Kidney epithelial cell (primary cell): Measurements from ENCODE around the gene PPME1. TPM values are rescaled to one million over a fixed set of nuclear protein-coding genes. Genes with fewer than 3 reads are reported as not detected.

Experiments used
- DNase-seq: peaks from one replicate; pipeline ENCODE4 v3.0.0-alpha.2; 2010; ENCODE audit warnings: low read depth
- H3K27me3 ChIP-seq: 2 replicates; pipeline ENCODE4 v1.6.0; 2011; ENCODE audit warnings: low read length; ENCODE audit not compliant: control insufficient read depth, insufficient read depth
- H3K36me3 ChIP-seq: 2 replicates; pipeline ENCODE4 v1.5.1; 2011; ENCODE audit warnings: low read length; ENCODE audit not compliant: control insufficient read depth, insufficient read depth
- H3K4me3 ChIP-seq: 2 replicates; pipeline ENCODE4 v1.5.1; 2011; ENCODE audit warnings: low read depth, mild to moderate bottlenecking, control low read depth, low read length
- CTCF ChIP-seq: IDR thresholded peaks from 2 replicates; pipeline ENCODE4 v1.5.1; 2011; ENCODE audit warnings: mild to moderate bottlenecking, moderate library complexity, low read length, control low read depth, inconsistent platforms; ENCODE audit not compliant: insufficient read depth, poor library complexity, severe bottlenecking
- total RNA-seq: library from RNA; depleted of rRNA; stranded (reverse); fragments of >200 nt; gene quantifications from 2 replicates; pipeline ENCODE4 v1.2.3, GENCODE V29; 2015

PPME1 gene
- total RNA-seq, 1 donor from 2014 or later: 29.2 TPM

- DNase-seq: no peak
- H3K27me3 ChIP-seq: no peaks in the 10 kb centered on the region
- H3K36me3 ChIP-seq: no peaks in the 10 kb centered on the region
- TF ChIP-seq CTCF: no peak
- no peak overlapping the region for H3K4me3 ChIP-seq
Measured at GRCh38 chr11:74185285-74185684, 14.2 kb downstream of the PPME1 start.

GRCh38 chr11:74185695-74186094, 14.6 kb downstream of the PPME1 start:
- Histone ChIP-seq H3K4me3 (no peak overlapping the region), H3K27me3 (no peaks in the 10 kb centered on the region), H3K36me3 (no peaks in the 10 kb centered on the region)
- DNase-seq: no peak
- no peak for TF ChIP-seq CTCF

- Histone ChIP-seq H3K27me3 (no peaks in the 10 kb centered on the region), H3K36me3 (no peaks in the 10 kb centered on the region)
- no peak for DNase-seq
Measured at GRCh38 chr11:74195828-74196227, 24.7 kb downstream of the PPME1 start.

GRCh38 chr11:74196781-74197486, 25.8 kb downstream of the PPME1 start:
- TF ChIP-seq CTCF: no peak
- no peaks in the 10 kb centered on the region for H3K36me3 ChIP-seq

More at GRCh38 chr11:74195828-74196227, 24.7 kb downstream of the PPME1 start:
- TF ChIP-seq CTCF: no peak
- no peak overlapping the region for H3K4me3 ChIP-seq

GRCh38 chr11:74203966-74204365, 32.9 kb downstream of the PPME1 start:
- Histone ChIP-seq H3K36me3 (no peaks in the 10 kb centered on the region), H3K4me3 (no peak overlapping the region), H3K27me3 (no peaks in the 10 kb centered on the region)
- no peak for TF ChIP-seq CTCF
- DNase-seq: no peak

More at GRCh38 chr11:74196781-74197486, 25.8 kb downstream of the PPME1 start:
- DNase-seq: no peak
- Histone ChIP-seq H3K4me3 (no peak overlapping the region), H3K27me3 (no peaks in the 10 kb centered on the region)

- Histone ChIP-seq H3K4me3 (no peak overlapping the region), H3K27me3 (no peaks in the 10 kb centered on the region), H3K36me3 (no peaks in the 10 kb centered on the region)
- no peak for TF ChIP-seq CTCF
- no peak for DNase-seq
Measured at GRCh38 chr11:74204701-74205100, 33.6 kb downstream of the PPME1 start.
